Measurements from ENCODE around the gene CYB5RL. TPM values are rescaled to one million over a fixed set of nuclear protein-coding genes. Genes with fewer than 3 reads are reported as not detected.

The CYB5RL gene
- total and polyA plus RNA-seq, 2 of the 8 experiments (the other 6 are each of a cell fraction or from before 2014, with no cell fraction given): 13.2 to 14.1 TPM

GRCh38 chr1:54178296-54179070 is 21.3 kb downstream of the CYB5RL start:
- 83% methylated on average over 9 of the region's 9 CpGs; no CpG with 5 or more reads in 1 of the 2 experiments for WGBS, 2 experiments (ENCODE audit: extremely low coverage in 1 of 2, insufficient coverage in 1 of 2, insufficient read length in 1 of 2, insufficient replicate concordance in 2 of 2, low coverage in 1 of 2, low lambda C conversion rate in 2 of 2, missing lambda C conversion rate in 1 of 2)
- no peak overlapping the region for H3K4me2 ChIP-seq (ENCODE audit: insufficient read depth in 1 of 2, low read depth in 2 of 2, low read length in 2 of 2)
- H3K9me3 ChIP-seq (ENCODE audit: insufficient read depth in 2 of 2, low read depth in 1 of 2, low read length in 1 of 2): no peaks in the 10 kb centered on the region
- H3K4ac ChIP-seq (replicated peaks; ENCODE audit: insufficient read length, low read depth, low read length): no peak overlapping the region
- H3K56ac ChIP-seq (replicated peaks; ENCODE audit: insufficient read length, low read depth, low read length): no peak overlapping the region
- H2BK5ac ChIP-seq (ENCODE audit: low read depth, low read length): no peak overlapping the region
- H3K79me1 ChIP-seq (ENCODE audit: low read depth, low read length): no peaks in the 10 kb centered on the region
- H2BK15ac ChIP-seq (ENCODE audit: low read length): no peak overlapping the region
- H3K23ac ChIP-seq (ENCODE audit: insufficient read length): no peak overlapping the region
- H4K91ac ChIP-seq (replicated peaks; ENCODE audit: insufficient read length, low read length): no peak overlapping the region
- 0 out of 2 replicates have a peak overlapping the region, but pooled peaks have one; percentile 39 for H2AK5ac ChIP-seq (ENCODE audit: low read depth, low read length)
- ChIA-PET CTCF (ENCODE audit: partially characterized antibody) (interaction anchor here (0.6 to 6.5 kb wide), 9 partner anchors 10 to 670 kb away, joined by 3 to 55 read pairs (median 4); no protein-coding TSS in a partner anchor), POLR2A (ENCODE audit: partially characterized antibody) (interaction anchor here (1.7 kb wide), 1 partner anchor 218 kb away, joined by 4 read pairs; no protein-coding TSS in a partner anchor)
- H3K14ac ChIP-seq (ENCODE audit: insufficient read length): no peak overlapping the region
- no peaks in the 10 kb centered on the region for H3K36me3 ChIP-seq (ENCODE audit: control insufficient read depth in 2 of 4, insufficient read depth in 4 of 4, low read length in 3 of 4)
- no peak overlapping the region for H2BK20ac ChIP-seq (ENCODE audit: low read length)
- H3K23me2 ChIP-seq (ENCODE audit: low read depth, low read length): no peaks in the 10 kb centered on the region
- no peaks in the 10 kb centered on the region for H3K27me3 ChIP-seq (replicated peaks in 1 of 4; ENCODE audit: control insufficient read depth in 3 of 4, extremely low read depth in 1 of 4, insufficient read depth in 3 of 4, low read length in 3 of 4)
- H3K4me3 ChIP-seq (ENCODE audit: extremely low read depth in 1 of 4, insufficient read depth in 2 of 4, low read depth in 3 of 4, low read length in 4 of 4): no peak overlapping the region
- H4K8ac ChIP-seq (ENCODE audit: extremely low read depth, insufficient read depth, low read length): no peak overlapping the region
- no peak overlapping the region for H2BK12ac ChIP-seq (ENCODE audit: low read depth, low read length)
- no peak overlapping the region for H3K18ac ChIP-seq (ENCODE audit: extremely low read depth, low read length)
- FAIRE-seq (no peak), DNase-seq (ENCODE audit: low read depth in 1 of 2, low spot score in 2 of 2) (no peak)
- no peaks in the 10 kb centered on the region for H3K79me2 ChIP-seq (ENCODE audit: control insufficient read depth in 1 of 2, insufficient read depth in 2 of 2, low read length in 2 of 2)
- H4K5ac ChIP-seq (ENCODE audit: insufficient read length, low read depth, low read length): no peak overlapping the region
- peaks cover 0 to 5% of the 10 kb centered on the region in 2 experiments for H4K20me1 ChIP-seq (replicated peaks in 1 of 2; ENCODE audit: control insufficient read depth in 1 of 2, insufficient read depth in 2 of 2, low read length in 2 of 2)
- no peak overlapping the region for H2BK120ac ChIP-seq (replicated peaks; ENCODE audit: low read depth, low read length)
- no peaks in the 10 kb centered on the region for H3K4me1 ChIP-seq (replicated peaks in 1 of 4; ENCODE audit: control insufficient read depth in 3 of 4, insufficient read depth in 4 of 4, low read length in 3 of 4)
- H2AFZ ChIP-seq (ENCODE audit: low read length): no peak overlapping the region
- no peak overlapping the region for H3K27ac ChIP-seq (ENCODE audit: low read depth, low read length)
- H3K9ac ChIP-seq (replicated peaks in 1 of 4; ENCODE audit: extremely low read depth in 1 of 4, low read depth in 3 of 4, low read length in 3 of 4): no peak overlapping the region
- no peak for TF ChIP-seq PHF8 (conservative IDR thresholded peaks at IDR 0.05; ENCODE audit: low read depth, low read length)
- TF ChIP-seq SRF (IDR thresholded peaks at IDR 0.05; ENCODE audit: low read depth, low read length): no peak

All from H1 (cell line).